NCI-H2227 treated with DMSO at 0.1 percent for 48 hours (cell line): Measurements from ENCODE around the gene PPP1R26.
"Not testable (repeated sequence)": the region's sequence is repeated elsewhere in the genome, so short reads cannot be mapped to it uniquely, and the experiment has no call there.

Experiments used
- DNase-seq: peaks from one replicate; lab custom pipeline; 2025; lab: John Stamatoyannopoulos, UW

The PPP1R26 gene

DNA sequence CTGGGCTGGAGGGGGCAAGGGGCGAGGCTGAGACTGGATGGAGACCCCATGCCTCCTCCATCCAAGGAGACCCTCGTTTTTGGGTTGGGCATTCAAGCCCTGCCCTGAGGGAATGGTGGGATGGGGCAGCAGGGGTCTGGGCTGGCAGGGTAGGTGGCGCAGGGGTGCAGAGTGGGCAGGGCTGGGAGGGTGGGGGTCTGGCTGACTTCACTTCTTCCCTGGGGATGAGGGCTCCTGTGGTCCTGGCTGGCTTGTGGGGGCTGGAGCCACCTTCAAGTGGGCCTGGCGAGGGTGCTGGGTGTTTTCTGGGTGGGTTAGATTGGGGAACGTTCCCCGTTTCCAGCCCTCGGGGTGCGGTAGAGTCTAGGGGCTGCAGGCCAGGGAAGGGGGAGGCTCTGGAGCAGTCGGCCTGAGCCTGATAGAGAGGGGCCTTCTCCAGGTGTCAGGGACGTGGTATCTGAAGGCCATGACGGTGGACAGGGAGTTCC, 42.1 kb downstream of the PPP1R26 start:
- DNase-seq = no peak

- no peak for DNase-seq
Observed at GRCh38 chr9:135522137-135522877, 42.7 kb downstream of the PPP1R26 start.

GRCh38 chr9:135522931-135523330, 43.3 kb downstream of the PPP1R26 start:
- DNase-seq = no peak

GRCh38 chr9:135523521-135524129, 44.0 kb downstream of the PPP1R26 start:
- DNase-seq = no peak

DNA sequence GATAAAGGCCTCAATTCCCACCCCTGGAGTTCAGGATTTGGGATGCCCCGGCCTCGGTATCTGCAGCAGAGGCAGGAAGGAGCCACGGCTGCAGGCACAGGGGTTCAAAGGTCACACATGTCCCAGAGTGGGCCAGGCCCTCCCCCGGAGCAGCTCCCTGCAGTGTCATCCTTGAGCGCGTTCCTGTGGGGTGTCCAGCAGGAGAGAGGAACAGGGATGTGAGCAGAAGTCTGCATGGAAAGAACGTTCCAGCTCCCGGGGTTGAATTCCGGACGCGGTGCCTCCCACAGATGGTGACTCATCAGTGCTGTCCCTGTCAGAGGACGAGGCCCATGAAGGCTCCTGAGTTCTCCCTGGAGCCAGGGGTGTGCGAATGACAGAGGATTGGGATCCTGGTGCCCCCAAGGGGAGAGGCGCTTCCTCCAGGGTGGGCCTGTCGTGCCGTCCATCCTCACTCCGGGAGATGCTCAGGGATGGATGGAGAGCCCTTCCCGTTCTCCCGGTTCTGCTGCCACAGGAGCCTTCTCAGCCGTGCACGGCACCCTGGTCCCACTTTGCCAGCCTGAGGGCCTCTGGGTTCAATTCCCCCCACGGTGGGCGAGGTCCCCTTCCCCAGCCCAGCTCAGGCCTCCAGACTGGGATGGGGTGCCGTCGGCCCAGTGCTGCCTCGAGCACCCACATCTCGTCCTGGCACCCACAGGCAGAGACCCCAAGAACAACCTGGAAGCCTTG, 44.7 kb downstream of the PPP1R26 start:
- no peak for DNase-seq

- DNase-seq = no peak
Observed at GRCh38 chr9:135525241-135526088, 45.9 kb downstream of the PPP1R26 start.

- no peak for DNase-seq
Observed at GRCh38 chr9:135526089-135526729, 46.6 kb downstream of the PPP1R26 start.

DNA sequence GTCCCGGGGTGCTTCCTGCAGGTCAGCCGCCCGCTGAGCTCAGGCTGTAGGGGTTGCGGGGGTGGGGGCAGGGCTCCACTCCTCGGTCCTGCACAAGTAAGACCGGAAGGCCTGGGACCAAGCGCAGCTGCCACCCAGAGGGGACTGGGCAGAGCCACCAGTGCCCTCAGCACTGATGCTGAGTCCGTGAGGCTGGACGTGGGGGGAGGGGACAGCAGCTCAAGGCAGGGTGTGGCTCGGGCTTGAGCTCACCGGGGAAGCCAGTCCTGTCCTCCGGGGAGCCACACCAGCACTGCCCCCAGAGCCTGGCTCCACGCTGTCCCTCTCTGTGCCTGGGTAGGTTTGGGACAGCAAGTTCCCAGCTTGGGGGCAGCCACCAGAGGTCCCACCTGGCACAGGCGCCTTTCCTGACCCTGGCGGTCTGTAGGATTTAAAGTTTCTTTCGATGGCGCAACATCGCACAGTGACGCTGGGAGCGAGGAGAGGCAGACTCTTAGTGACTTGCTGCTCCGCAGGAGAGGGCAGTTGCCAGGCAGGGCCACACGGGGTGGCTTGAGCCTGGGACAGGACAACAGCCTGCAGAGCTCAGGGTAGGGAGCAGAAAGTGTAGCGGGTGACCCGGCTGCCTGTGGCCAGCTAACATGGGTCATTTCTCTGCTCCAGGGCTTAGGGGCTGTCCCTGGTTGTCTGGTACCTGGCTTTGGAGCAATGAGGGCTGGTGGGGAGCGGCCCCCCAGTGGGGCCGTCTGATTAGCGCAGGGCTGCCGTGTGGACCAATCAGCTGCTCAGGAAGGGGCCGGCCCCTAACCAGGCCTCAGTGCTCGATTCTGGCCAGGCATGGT, 47.4 kb downstream of the PPP1R26 start:
- no peak for DNase-seq

DNA sequence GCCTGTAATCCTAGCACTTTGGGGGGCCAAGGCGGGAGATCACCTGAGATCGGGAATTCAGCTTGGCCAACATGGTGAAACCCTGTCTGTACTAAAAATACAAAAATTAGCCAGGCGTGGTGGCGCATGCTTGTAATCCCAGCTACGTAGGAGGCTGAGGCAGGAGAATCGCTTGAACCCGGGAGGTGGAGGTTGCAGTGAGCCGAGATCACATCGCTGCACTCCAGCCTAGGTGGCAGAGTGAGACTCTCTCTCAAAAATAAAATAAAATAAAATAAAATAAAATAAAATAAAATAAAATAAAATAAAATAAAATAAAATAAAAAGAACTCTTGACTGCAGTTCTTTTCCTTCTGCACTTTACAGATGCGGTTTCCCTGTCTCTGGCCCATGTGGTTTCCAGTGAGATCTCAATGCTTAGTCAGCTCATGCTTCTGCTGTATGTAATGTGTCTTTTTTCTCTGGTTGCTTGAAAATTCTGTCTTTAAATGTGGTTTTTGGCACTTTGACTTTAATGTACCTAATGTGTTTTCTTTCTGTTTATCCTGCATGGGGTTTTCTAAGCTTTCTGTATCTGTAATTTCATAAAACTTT, 49.4 kb downstream of the PPP1R26 start:
- DNase-seq = not testable (repeated sequence)

GRCh38 chr9:135530146-135530545, 50.6 kb downstream of the PPP1R26 start:
- DNase-seq = no peak

DNA sequence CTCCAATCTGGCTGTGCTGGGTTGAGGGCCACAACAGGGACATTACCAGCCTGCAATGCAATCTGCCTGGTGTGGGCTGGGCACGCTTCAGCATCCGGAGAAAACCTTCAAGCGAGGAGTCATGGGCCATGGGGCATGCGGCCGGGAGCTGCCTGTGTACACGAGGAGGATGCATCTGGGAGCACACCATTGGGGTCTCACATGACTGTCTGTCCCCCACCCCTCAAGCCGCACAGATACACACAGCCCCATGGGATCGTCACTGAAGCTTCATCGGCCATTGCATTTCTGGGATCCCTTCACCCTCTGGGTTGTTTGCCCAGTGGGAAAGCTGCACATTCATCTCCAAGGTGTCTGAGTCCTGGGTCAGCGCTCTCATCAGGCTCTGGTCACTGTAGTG, 51.5 kb downstream of the PPP1R26 start:
- no peak for DNase-seq

GRCh38 chr9:135533113-135533512, 53.5 kb downstream of the PPP1R26 start:
- DNase-seq = no peak

DNA sequence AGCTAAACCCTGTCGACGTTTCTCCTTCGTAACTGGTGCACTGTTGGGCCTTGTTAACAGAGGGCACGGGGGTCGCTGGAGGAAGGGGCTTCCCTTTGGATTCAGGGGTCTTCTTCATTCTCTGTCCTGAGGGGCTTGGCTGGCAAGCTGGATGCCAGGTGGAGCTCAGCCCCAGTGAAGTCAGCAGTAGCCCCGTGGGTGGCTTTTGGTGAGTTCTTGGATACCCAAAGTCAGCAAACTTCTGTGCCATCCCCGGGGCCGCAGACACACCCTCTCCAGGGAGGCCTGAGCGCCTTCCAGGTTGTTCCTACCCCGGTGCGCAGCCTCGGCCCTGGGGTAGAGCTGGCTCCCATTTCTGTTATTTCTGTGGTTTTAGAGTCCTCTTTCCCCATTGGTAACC, 54.1 kb downstream of the PPP1R26 start:
- DNase-seq = no peak

GRCh38 chr9:135534192-135534711, 54.7 kb downstream of the PPP1R26 start:
- DNase-seq = not testable (repeated sequence)

DNA sequence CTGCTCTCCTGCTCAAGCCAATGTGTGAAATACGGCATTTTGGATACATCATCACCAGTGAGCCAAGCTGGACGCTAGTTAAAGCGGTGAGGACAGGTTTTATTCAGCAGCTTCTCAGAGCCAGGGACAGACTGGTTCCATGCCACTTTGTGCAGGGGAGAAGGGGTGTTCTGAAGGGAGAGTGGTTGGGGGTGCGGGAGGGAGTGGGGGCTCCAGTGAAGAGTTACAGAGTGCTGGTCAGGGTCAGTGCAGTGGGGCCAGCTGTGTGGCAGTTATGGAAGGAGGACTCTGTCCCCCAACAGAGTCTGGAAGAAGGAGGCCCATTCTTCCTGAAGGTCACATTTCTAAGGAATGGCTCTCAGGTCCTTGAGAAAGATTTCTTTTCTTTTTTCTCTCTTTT, 55.2 kb downstream of the PPP1R26 start:
- not testable (repeated sequence) for DNase-seq

DNA sequence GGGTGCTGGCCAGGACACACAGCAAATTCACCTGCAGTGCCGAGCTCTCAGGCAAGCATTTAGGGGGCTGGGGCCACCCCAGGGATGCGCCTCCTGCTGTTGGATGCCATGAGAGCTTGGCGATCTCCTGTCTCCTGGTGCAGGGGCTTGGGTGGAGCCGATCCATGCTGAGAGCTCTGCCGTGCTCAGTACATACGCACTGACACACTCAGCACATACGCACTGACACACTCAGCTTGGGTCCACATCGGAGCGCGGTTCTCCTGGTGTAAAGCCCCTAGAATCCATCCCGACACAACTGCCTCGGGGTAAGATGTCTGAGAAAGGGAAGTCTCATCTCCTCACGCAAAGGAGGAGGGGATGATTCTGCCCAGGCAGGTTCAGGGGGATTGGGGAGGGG, 56.0 kb downstream of the PPP1R26 start:
- not testable (repeated sequence) for DNase-seq

DNA sequence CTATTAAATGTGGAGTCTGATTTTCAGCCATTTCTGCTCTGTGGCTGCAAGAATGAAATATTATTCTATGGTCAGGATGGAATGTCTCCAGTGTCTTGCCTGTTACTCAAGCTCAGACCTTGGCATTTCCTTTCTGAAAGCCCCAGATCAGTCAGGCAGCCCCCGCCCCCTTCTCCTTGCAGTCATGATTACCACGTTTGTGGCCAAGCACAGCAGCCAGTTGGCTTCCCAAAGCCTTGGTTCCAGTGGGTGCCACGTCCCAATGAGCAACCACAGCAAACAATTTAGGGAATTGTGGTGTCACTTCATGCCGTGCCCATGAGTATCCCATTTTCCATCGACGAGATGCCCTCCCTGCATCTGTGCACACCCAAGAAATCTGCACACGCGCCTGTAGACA, 56.6 kb downstream of the PPP1R26 start:
- DNase-seq = no peak
